GM18868 (cell line): Measurements from ENCODE around the gene ZNF362.

Experiments used
- ATAC-seq: cut with Tn5 transposase; IDR thresholded peaks from one replicate; pipeline ENCODE4 v1.9.1; 2021; ENCODE audit warnings: mild to moderate bottlenecking, moderate library complexity; ENCODE audit not compliant: unreplicated experiment

Gene ZNF362

DNA sequence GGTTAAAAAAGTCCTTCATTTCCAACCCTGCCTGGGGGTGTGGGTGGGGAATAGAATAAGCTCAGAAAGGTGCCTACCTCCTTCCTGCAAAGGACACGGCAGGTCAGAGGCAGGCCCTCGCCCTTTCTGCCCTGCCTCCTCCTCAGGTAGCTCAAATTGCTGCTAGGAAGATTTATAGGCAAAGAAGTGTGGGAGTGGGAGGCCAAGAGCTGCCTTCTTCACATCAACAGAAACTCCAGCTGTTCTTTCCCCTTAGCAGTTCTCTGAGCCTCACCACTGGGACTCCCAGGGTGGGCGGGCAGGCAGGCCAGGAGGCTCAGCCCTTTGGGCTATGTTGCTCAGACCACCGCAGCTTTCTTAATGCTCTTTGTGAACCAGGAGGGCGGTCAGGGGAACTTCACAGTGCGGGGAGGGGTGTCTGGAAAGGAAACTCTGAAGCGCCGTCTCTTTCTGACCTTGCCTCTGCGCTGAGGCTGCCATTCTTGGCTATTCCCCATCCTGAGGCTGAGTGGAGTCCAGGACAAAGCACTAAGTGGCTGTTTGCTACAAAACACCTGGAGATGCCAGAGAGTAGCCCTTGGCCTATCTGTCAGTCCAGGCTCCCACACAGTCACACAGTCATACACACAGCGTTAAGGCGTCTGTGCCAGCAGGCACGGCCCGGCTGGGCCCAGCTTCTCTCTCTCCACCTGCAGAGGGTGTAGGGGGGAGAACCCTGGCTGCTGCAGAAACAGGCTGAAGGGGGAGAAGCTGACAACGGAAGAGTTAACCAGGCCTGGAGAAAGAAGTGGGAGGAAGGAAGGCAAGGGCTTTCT is 67.6 kb downstream of the ZNF362 start:
- ATAC-seq: no peak

DNA sequence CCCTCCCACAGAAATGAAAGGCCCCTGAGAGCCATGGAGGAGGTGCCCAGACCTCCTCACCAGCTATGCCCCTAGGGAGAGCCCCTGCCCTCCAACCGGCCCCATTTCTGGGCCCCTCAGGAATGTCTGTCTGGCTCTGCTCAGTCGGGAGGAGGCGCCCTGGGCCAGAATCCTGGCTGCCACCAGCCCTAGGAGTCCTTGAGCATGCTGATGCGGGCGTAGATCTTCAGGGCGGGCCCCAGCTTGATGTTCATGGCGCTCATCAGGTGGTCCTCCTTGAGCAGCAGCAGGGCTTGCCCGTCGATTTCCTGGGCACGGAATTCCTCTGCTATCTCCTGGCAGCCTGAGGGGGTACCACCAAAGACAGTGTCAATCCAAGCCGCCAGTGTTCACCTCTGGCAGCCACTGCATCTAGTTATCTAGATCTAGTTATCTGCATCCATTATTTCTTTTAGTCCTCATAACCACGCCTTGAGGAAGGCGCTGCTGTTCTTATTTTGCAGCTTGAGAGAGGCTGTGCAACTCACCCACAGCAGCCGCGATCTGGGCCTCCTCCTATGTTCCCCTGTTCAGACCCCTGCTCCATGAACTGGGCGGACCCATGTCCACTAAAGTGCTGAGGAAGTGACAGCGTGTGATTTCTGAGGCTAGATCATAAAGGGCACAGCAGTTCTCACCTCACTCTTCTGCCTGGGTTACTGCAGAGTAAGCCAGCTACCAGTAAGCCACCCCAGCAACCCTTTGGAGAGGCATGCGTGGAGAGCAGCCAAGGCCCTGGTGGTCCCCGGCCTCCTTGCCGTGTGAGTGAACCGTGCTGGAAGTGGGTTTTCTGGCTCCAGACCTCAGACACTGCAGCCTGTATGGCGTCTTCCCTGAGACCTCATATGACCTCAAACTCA is 68.6 kb downstream of the ZNF362 start:
- ATAC-seq: no peak

DNA sequence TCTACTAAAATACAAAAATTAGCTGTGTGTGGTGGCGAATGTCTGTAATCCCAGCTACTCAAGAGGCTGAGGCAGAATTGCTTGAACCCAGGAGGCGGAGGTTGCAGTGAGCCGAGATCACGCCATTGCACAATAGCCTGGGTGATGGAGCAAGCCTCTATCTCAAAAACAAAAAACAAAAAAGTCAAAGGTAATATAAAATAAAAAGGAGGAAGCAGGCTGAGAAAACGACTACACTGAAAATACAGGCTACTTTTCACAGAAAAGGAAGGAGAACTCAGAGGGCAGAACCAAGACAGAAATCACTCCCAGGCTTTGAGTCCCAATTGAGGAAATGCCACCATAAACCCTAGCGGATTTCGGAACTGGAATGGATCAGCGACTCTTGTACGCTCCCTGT is 70.5 kb downstream of the ZNF362 start:
- ATAC-seq: no peak

DNA sequence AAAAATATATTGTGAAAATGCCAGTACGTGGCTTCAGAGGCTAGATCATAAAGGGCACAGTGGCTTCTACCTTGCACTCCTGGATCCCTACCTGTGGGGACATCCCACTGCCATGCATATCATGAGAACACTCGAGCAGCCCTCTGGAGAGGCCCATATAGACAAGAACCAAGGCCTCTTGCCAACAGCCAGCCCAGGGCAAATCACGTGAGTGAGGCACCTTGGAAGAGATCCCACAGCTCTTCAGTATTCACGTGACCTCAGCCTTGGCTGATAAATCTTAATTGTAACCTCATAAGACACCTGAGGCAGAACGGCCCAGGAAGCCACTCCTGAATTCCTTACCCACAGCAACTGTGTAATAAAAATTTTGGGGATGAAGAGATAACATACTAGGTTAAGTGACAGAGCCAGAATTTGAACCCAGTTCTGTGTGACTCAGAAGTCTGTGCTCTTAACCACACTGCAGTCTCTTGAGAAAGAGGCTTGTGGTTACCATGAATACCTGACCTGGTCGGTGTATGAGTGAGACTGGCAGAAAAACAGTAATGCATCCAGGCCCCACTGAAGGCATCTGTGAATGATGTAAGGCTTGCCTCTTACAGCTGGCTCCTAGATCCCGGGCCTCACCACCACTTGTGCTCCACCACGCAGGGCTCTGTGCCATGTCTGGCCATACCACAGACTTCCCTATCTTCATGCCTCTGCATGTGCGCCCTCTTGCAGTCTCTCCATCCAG is 71.5 kb downstream of the ZNF362 start:
- ATAC-seq: no peak

DNA sequence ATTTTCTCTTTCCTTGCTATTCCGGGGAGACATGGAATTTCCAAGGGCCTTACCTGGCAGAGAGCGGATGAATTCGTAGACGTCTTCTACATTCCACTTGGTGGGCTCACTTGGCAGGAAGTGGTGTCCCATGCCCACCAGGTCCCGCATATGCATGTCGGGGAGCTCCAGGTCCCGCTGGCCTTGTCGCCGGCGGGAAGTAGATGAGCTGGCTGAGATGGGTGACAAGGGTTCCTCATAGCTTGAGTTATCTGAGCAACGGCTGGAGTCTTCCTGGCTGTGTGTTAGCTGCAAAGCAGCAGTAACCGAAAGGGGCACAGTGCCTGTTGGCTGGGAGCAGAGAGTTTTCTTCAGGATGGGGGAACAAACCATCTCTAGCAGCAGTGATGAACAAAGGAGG is 72.5 kb downstream of the ZNF362 start:
- no peak for ATAC-seq

DNA sequence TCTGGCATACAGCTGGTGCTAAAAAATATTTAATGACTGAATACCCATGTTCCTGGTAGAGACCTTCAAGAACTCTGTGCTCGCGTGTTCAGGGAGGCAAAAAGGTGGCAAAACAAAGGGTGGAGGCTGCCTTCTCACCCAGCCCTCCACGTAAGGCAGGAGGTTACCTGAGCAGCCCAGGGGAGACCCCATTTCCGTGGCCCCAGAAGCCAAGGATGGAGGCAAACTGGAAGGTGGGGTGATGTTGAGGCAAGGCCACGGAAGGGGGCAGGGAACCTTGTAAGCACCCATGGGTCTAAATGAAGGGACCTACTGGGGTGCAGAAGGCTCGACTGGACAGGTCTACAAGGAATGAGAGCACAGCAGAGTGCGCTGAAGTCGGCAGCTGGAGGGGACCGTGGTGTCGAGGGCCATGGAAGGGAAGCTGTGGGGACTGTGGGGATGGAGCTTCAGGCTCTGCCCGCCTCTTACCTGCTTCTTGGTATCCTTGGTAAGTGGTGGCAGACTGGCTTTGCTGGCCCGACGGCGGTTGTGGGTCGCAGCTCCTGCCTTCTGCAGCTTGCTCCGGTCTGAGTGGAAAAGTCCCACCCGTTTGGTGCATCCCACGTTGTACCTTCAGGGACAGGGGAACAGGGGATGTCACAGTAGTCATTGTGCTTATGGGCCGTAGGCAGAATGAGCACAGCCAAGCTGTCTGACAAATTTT is 73.5 kb downstream of the ZNF362 start:
- ATAC-seq: no peak

DNA sequence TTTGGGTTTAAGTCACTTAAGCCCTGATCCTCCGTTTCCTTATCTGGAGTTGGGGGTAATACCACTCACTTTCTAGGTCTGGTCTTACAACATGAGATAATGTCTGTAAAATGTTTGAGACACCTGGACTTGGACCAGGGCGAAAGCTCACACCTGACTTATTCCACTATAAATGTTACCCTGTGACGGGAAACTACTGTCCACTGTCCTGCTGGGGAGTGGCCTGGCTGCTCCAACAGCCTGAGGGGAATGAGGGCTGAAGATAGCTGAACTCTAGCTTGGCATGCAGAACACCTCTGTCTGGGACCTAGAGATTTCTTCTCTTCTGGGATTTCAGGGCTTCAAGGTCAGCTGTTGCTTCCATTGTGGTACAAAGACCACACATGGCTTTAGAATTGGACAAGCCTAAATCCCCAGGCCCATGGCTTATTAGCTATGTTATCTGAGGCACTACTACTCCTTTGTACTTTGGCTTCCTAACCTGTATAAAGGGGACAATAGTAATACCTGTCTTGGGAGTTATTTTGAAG is 74.1 kb downstream of the ZNF362 start:
- ATAC-seq: no peak

DNA sequence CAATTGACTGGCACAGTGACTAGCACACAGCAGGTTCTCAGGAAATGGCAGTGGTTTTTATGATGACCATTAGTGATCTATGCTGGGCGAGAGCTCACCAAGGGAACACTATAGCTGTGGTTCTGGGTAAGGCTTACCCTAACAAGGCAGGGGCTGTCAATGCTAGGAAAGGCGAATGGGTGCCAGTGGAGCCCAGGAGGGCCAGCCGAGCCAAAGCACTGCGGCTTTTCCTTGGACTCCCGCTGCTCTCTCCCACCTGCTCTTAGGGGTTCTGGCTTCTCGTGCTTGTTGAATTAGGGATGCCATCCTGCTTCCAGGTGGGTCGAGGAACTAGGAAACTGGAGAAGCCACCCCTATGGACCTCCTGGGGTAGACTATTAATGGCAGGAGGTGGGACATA is 74.6 kb downstream of the ZNF362 start:
- ATAC-seq: no peak

DNA sequence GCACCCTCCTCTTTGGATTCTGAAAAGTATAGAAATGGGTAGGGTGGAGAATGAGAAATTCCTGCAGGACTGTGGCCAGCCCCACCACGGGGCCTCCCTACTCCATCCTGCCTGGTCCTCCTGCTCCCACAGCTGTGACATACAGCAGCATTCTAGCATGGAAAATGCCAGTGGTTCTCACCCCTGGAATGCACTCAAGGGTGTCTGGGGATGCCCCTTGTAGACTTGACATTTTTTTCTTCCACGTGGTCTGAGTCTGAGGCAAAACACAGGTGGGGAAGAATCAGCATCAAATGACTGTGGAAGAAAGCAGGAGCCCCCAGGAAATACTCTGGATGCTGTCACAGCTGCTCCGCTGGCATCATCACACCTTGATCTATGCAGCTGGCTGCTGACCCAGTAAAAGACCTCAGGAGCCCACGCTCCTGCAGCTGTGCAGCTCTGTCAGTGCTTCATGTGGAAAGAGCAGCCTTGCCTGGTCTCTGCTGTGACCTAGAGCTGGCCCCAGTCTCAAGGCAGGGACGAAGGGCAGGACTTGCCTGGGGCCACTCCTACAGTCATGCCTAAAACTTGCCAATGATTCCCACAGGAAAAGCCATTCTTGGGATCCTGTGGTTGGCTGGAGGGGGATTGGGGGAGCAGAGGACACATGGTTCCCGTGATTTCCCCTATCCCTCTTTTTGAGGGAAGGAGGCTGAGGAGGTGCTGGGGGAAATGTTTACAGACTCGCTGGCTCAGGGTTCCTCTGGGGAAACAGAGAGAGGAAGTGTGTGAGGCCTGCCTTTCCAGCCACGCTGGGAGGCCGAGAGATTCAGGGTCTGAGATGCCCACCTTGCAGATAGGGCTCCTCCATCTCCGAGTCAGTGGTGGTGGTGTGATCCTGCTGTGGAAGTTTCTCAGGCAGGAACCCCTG is 75.4 kb downstream of the ZNF362 start:
- ATAC-seq: no peak

DNA sequence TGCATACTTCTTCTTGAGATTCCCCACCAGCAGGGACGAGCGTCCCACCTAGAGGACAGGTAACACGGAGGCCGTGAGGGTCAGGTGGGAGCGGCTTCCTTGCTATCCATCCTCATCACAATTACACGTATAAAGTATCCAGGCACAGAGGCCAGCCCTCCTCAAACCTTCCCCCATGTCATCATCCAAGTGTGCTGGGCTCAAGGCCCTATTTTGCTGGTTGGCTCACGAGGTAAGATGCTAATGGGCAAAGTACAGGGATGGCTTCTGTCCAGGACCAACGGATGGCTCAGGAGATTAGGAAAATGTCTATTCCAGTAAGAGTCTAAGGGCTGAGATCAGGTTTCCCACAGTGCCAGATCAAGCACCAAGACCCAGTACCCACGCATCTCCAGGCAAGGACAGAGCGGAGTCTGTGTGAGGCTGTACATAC is 76.1 kb downstream of the ZNF362 start:
- ATAC-seq: no peak

DNA sequence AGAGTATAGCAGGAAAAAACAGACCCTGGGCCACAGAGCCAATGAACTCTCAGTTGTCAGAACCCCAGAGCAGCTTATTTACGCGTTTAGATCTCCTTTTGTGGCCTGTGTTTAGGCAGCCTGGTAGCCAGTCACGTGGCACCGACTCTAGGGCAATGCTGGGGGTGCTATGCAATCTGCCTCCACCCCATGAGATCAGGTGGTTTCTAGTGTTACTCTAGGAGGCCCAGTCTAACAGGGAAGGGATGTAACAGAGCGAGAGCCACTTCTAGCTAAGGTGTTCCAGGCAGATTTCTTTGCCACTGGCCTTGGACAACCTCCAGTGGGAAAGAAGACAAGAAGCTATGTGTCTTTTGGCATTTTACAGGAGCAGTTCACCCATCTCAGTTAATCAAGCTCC is 76.6 kb downstream of the ZNF362 start:
- ATAC-seq: no peak

DNA sequence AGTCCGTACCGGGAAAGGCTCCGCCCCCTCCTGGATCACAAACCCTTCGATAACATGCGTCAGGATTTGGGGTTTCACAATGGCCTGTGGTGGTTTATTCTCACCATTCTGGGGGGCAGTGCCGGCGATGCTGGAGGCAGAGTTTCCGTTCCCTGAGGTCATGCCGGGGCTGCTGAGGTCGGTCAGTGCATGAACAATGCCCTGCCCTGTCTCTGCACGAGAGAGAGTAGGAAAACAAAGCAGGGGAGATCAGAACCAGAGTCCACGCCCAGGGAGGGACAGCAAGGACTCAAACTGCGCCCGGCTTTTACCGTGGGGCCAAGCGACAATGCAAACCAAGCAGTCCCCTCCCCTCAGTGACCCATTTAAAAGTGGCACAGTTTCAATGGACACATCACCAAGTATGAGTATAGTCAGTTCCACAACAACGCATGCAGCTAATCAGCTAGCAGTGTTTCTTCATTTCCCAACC is 77.8 kb downstream of the ZNF362 start:
- no peak for ATAC-seq

DNA sequence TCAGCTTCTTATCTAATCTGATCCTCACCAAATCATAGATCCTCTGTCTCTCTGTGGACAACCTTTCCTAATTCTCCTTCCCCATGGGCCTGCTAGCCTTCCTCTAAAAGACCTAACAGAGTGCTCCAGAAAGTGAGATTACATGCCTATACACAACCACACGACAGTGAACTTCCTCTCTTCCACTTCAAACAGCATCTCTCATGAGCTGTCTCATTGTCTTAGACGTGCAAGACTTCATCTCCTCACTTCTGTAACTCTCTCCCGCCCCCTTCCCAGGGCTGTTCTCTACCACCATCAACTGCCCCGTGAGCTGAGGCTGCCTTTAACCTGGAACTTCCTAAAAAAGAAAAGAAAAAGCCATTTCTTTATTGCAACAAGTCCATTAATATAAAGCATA is 78.7 kb downstream of the ZNF362 start:
- no peak for ATAC-seq

DNA sequence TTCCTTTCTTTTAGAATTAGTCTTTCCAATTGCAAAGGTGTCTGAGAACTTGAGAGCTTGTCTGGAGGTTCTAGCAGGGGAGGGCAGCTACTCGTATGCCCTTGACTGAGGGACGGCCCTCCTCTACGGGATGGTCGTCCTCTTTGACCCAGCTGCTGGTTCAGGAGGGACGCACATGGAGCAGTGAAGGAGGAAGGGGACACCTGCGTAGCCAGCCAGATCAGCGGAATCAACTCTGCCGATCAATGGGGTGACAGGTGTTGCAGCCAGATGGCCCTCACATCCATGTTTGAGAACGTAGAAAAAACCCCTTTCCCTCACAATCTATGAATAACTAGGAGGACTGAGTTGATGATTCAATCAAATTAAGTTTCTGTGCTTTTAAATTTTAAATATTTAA is 80.3 kb downstream of the ZNF362 start:
- ATAC-seq: no peak

DNA sequence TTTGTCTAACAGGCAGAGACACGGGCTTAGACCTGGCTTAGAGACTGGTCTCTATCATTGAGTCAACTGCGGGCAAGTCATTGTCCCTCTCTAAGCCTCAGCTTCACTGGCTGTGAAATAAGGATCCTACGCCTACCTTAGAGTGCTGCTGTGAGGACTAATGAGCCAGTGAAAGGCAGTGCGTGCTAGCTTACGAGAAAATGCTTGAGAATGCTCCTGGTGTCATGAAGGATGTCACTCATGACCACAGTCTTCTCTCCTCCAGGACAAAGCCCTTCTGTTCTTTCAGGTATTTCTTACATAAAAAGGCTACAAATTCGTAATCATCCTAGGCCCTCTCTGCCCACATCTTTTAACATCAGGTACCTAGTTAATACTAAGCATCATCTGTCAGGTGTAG is 81.1 kb downstream of the ZNF362 start:
- ATAC-seq: no peak

DNA sequence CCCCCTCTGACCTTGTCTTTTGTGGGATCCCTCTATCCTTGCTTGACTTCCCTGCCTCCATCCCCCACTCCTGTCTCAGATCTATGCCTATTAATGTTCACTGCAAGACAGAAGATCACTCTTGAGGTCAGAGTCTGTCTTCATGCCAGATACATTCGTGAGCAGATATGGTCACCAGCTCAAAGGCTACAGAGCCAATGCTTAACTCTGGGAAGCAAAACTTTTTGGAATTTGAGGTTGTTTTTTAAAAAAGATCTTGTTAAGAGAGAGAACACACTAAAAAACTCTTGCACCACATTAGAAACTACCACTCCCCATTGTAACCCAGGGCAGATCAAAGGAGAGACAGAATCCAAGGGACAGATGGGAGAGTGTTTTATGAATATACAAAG is 81.8 kb downstream of the ZNF362 start:
- ATAC-seq: no peak

DNA sequence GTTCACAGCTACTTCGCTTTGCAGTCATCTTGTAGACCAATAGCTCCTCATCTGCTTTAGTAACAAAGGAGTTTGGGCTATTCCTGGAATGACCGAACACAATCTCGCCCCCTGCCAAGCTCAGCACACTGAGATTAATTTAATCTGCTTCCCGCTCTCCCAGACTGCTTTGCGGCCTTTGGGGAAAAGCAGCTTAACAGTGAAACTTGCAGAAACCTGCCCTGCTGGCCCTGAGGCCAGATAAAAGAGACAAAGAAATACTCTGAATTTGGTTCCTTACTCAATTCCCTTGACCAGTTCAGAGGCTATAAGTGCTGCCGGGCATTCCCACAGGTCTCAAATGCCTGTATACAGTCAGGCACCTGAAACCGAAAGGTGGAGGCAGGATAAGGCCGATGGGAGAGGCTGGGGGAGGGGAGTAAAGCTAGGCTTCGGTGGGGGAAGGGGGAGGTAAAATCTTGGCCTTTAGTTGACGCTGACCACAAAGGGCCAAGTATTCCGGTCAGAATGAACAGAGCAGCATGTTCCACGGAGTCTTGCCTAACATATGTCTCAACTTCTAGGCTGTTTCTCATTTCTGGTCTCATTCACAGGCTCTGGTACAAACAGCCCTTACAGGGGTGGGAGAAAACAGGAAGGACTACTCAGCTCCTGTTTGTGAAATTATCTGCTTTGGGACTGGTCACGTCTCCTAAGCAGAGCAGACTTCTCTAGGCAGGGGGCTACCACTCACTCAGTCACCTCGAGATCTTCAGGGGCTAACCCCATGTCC is 82.3 kb downstream of the ZNF362 start:
- ATAC-seq: no peak

DNA sequence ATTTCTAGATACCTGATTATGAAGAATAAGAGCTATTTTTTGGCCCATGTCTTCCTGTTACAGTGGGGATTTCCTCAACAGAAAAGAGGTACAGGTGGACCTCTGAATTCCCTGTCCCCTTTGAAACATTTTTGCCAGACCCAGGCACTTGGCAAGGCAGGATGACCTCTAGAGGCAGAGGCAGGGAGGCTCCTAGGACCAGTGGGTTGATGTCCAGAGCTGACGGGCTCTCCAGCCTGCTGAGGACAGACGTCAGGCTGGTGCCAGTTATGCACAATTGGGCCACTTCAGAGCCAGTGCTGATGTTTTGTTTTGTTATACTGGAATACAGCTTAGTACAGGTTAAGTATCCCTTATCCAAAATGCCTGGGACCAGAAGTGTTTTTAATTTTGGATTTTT is 83.1 kb downstream of the ZNF362 start:
- ATAC-seq: no peak

DNA sequence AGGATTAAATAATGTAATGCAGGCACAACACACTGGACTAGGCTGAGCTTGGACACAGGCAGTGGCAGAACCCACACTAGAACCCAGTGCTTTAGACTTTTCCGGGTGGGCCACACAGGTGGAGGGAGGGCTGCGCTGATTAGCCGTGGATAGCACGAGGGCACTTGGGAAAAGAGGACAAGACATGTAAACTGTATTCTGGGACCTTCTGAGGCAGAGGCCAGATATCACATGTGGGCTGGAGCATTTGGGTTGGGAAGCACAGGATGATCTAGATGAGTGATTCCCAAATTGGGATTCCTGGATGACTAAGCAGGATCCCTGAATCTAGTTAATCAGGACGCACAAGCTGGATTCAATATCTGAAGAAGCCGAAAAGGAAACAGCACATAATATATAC is 84.9 kb downstream of the ZNF362 start:
- ATAC-seq: no peak
